AG09319 (cell line): Measurements from ENCODE around the gene KRTAP10-7.
"Not testable (repeated sequence)": the region's sequence is repeated elsewhere in the genome, so short reads cannot be mapped to it uniquely, and the experiment has no call there.

ENCODE experiments used
- DNase-seq: peaks from one replicate; pipeline ENCODE4 v3.0.0-alpha.2; 2010; ENCODE audit warnings: low read depth; ENCODE audit errors: extremely low read depth
- TF ChIP-seq, protein P1 (sequence below): IDR thresholded peaks from 2 replicates; pipeline ENCODE4 v1.5.1; 2011; ENCODE audit warnings: low read depth, mild to moderate bottlenecking, inconsistent platforms, low read length, moderate library complexity

The KRTAP10-7 gene

DNA sequence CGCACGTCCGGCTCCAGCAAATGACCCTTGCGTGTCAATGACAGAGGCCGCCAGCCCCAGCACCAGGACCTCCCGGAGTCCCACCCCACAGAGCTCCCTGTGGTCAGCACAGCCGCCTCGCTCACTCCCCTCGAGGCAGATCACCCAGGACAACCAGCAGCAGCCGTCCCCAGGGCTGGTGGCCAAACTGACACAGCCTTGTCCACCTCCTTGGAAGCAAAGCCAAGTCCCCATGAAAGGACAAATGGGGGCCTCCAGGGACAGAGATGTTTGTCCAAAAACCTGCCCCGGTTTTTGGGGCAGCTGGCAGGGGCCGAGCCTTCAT is 38.9 kb downstream of the KRTAP10-7 start:
- TF ChIP-seq, protein P1, sequence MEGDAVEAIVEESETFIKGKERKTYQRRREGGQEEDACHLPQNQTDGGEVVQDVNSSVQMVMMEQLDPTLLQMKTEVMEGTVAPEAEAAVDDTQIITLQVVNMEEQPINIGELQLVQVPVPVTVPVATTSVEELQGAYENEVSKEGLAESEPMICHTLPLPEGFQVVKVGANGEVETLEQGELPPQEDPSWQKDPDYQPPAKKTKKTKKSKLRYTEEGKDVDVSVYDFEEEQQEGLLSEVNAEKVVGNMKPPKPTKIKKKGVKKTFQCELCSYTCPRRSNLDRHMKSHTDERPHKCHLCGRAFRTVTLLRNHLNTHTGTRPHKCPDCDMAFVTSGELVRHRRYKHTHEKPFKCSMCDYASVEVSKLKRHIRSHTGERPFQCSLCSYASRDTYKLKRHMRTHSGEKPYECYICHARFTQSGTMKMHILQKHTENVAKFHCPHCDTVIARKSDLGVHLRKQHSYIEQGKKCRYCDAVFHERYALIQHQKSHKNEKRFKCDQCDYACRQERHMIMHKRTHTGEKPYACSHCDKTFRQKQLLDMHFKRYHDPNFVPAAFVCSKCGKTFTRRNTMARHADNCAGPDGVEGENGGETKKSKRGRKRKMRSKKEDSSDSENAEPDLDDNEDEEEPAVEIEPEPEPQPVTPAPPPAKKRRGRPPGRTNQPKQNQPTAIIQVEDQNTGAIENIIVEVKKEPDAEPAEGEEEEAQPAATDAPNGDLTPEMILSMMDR, result no peak

DNA sequence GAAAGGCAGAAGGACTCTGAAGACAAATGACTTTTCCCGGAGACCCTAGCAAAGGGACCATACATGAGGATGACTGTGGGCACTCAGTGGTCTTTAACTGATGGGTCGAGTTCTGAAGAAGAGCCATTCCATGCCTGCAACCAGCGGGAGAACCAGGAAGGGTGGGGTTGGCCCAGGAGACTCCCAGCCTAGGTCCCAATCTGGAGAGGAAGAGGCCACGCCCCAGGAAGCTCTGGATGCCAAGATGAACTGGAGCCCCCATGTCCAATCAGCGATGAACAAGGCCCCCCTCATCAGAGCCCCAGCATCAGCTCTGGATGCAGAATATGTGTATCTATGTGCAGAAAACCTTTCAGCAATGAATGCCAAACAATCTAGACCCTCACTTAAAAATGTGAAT is 40.4 kb downstream of the KRTAP10-7 start:
- TF ChIP-seq, protein P1, result no peak

More for the DNA sequence above, 38.9 kb downstream of the KRTAP10-7 start:
- DNase-seq, result no peak

DNA sequence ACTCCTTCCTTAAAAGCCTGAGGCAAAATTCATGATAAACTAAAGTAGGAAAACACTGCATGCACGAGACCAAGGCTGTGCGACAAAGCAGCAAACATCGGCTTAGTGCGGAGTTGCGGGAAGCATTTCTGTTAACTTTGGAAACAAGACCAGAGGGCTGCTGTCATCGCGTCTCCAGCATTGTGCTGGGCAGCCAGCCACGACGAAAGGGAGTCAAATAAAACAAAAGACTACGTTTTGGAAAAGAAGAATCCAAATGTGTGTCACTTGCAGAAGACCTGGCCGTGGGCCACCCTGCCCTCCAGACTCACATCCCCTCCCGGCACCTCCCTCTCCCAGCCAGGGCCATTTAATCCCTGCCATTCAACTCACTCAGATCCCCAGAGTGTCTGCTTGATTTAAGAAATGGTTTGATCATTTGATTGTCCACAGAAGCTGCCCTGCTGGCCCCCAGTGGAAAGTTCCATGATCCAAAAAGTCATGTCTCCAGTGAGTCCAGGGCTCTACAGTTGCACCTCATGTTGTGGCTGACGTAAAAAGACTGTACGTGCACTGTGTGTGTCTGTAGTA is 43.4 kb downstream of the KRTAP10-7 start:
- no peak for DNase-seq
- TF ChIP-seq, protein P1, result no peak

More for the DNA sequence above, 40.4 kb downstream of the KRTAP10-7 start:
- DNase-seq, result no peak

DNA sequence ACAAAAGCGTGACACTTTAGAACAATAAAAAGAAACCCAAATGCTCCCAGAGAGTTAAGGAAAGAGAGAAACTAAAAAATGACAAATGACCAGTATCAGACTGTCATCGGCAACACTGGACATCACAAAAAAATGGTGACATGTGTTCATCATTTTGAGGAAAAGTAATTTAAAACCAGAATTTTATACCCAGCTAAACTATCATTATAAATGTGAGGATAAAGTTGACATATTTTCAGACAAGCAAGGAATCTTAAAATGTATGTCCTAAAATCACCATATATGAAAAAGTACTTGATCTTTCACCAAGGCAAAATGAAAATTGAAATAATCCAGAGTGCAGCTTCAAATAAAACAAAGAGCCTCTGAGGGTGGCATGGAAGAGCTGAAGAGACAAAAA is 44.5 kb downstream of the KRTAP10-7 start:
- DNase-seq, result no peak
- TF ChIP-seq, protein P1, result no peak

DNA sequence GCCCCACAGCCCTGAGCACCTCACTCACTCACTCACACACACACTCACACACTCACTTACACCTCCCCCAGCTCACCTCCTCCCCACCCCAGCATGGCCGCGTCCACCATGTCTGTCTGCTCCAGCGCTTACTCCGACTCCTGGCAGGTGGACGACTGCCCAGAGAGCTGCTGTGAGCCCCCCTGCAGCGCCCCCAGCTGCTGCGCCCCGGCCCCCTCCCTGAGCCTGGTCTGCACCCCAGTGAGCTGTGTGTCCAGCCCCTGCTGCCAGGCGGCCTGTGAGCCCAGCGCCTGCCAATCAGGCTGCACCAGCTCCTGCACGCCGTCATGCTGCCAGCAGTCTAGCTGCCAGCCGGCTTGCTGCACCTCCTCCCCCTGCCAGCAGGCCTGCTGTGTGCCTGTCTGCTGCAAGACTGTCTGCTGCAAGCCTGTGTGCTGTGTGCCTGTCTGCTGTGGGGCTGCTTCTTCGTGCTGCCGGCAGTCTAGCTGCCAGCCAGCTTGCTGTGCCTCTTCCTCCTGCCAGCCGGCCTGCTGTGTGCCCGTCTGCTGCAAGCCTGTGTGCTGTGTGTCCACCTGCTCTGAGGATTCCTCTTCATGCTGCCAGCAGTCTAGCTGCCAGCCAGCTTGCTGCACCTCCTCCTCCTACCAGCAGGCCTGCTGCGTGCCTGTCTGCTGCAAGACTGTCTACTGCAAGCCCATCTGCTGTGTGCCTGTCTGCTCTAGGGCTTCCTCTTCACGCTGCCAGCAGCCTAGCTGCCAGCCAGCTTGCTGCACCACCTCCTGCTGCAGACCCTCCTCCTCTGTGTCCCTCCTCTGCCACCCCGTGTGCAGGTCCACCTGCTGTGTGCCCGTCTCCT is 46.2 kb downstream of the KRTAP10-7 start, which contains the start of gene KRTAP10-11:
Gene KRTAP10-11 (plus strand): TSS at position 49 of the 856 bp plus-strand sequence. CDS start 45 bp downstream, at position 94.
- not testable (repeated sequence) for DNase-seq

DNA sequence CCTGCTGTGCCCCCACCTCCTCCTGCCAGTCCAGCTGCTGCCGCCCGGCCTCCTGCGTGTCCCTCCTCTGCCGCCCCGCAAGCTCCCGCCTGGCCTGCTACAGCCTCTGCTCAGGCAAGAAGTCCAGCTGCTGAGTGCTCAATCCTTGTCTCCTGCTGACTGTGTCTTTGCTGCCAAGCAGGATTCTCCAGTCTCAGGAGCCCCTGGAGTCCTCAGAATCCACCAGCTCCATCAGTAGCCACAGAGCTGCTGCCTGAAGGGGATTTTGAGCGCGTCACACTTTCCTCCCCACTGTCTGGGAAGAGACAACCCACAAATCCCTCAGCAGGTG is 46.8 kb downstream of the KRTAP10-7 start:
- TF ChIP-seq, protein P1, result no peak
- DNase-seq, result no peak

DNA sequence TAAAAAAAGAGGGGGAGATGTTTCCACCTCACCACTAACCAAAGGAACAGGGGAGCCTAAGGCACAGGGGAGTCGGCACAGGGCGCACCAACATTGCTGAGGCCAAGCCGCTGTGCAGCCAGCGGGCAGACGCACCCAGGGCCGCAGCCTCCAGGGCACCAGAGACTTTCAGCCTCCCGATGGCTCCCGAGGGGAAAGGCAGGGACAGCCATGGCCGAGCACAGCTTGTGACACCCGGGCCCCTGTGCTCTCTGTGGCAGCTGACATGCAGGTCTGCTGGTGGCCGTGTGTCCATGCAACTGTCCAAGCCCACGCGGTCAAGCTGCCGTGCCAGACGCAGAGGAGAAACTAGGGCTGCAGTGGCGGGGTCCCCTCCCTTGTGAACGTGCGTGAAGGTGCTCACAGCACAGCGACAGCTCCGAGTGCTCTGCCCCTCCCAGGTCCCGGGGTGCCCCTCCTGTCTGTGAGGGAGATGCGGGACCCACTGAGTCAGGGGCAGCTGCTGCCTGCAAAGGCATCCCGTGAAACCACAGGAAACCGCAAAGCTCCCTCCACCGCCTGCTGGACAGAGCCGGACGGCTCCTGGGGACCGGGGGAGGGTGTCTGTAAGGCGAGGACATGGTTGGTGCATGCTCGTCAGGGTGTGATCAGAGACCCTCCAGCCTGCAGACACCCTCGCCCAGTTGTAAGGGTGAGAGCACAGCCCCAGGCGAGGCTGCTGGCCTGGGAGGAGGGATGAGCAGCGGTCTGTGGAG is 48.3 kb downstream of the KRTAP10-7 start:
- TF ChIP-seq, protein P1, result no peak

More for the DNA sequence above, 48.3 kb downstream of the KRTAP10-7 start:
- no peak for DNase-seq
